Calu3 (cell line): ENCODE measurements around the gene FAM47E. TPM values are rescaled to one million over a fixed set of nuclear protein-coding genes. Genes with fewer than 3 reads are reported as not detected.

ENCODE experiments used
- Bru-seq: library from RNA; stranded (reverse); fragments of 400-500 nt; gene quantifications from one replicate; lab custom pipeline; 2021; lab: Mats Ljungman, UMichigan
- BruChase-seq, 2 experiments: library from RNA; stranded (reverse); fragments of 400-500 nt; gene quantifications; one replicate each; lab custom pipeline; 2021; lab: Mats Ljungman, UMichigan
- BruUV-seq: library from RNA; stranded (reverse); fragments of 400-500 nt; replicated peaks from 2 replicates; lab custom pipeline; 2021; lab: Mats Ljungman, UMichigan
- CTCF ChIA-PET: fragments of 300-600 bp; sonication (Branson Sonifier 250); formaldehyde crosslinking; loops from one replicate; lab custom pipeline; 2022; ENCODE audit warnings: antibody characterized with exemption; lab: Charles Lee
- DNase-seq: peaks from one replicate; pipeline ENCODE4 v3.0.0; 2022
- H3K27ac Mint-ChIP-seq: one replicate; pipeline ENCODE4 v1.8.0; 2022; ENCODE audit warnings: mixed read lengths; ENCODE audit not compliant: unreplicated experiment
- H3K27me3 Mint-ChIP-seq: one replicate; pipeline ENCODE4 v1.8.0; 2022; ENCODE audit warnings: mixed read lengths; ENCODE audit not compliant: unreplicated experiment
- H3K36me3 Mint-ChIP-seq: one replicate; pipeline ENCODE4 v1.8.0; 2022; ENCODE audit warnings: mild to moderate bottlenecking, moderate library complexity, mixed read lengths; ENCODE audit not compliant: insufficient read depth, unreplicated experiment
- H3K4me1 Mint-ChIP-seq: one replicate; pipeline ENCODE4 v1.8.0; 2022; ENCODE audit warnings: mild to moderate bottlenecking, low read depth, mixed read lengths; ENCODE audit not compliant: unreplicated experiment
- H3K4me3 Mint-ChIP-seq: one replicate; pipeline ENCODE4 v1.8.0; 2022; ENCODE audit warnings: mild to moderate bottlenecking, low read depth, moderate library complexity, mixed read lengths; ENCODE audit not compliant: unreplicated experiment
- H3K9me3 Mint-ChIP-seq: one replicate; pipeline ENCODE4 v1.8.0; 2022; ENCODE audit warnings: low read depth, mixed read lengths; ENCODE audit not compliant: unreplicated experiment
- intact Hi-C: fragments of 100-400 bp; cut with micrococcal nuclease; formaldehyde crosslinking; loops from one replicate; pipeline ENCODE4 v1.10.0; 2022; ENCODE audit not compliant: unreplicated experiment
- long read RNA-seq: library from polyadenylated mRNA; stranded (forward); transcript quantifications from one replicate; pipeline ENCODE4 v2.0.0, GENCODE V29; 2022
- total RNA-seq: library from RNA; stranded (reverse); gene quantifications from 2 replicates; pipeline ENCODE4 v1.2.3, GENCODE V29; 2022
- TF ChIP-seq, protein P1 (sequence below): fragments of 200-600 bp; IDR thresholded peaks from one replicate; pipeline ENCODE4 v1.8.0; 2022; ENCODE audit warnings: antibody characterized with exemption; ENCODE audit not compliant: unreplicated experiment

FAM47E gene, protein sequence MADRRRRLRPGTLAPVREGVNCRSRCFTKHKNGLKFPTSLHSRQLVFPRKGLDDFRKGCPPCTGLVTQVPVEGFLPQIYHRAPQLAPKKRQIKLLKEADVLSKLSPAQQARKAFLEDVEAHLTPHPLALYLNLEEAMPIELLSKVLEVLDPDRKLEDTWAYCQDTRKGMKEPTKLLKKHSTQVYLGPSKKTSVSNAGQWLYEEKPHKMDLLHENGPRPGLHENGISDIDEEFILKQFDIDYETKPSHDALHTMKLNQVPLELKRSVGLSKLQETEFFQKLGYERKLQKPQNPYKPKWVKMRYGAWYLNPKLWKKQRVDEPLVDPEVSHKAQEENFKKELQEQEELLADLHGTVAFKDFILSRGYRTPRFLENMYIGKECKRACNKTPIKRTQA
- total RNA-seq: 0.57 and 1.1 TPM in 2 replicates
- percentile 22 among the genes with signal in this experiment for Bru-seq, nascent RNA
- BruChase-seq, experiment 1, labeled RNA remaining after a 6-hour chase: percentile 17 among the genes with signal in this experiment
- percentile 23 among the genes with signal in this experiment for BruChase-seq, experiment 2, labeled RNA remaining after a 2-hour chase
- long read RNA-seq, partial matches to known transcripts: 1 of 7 reads
- long read RNA-seq, other reads (novel, unspliced or antisense): 6 of 7 reads

DNA sequence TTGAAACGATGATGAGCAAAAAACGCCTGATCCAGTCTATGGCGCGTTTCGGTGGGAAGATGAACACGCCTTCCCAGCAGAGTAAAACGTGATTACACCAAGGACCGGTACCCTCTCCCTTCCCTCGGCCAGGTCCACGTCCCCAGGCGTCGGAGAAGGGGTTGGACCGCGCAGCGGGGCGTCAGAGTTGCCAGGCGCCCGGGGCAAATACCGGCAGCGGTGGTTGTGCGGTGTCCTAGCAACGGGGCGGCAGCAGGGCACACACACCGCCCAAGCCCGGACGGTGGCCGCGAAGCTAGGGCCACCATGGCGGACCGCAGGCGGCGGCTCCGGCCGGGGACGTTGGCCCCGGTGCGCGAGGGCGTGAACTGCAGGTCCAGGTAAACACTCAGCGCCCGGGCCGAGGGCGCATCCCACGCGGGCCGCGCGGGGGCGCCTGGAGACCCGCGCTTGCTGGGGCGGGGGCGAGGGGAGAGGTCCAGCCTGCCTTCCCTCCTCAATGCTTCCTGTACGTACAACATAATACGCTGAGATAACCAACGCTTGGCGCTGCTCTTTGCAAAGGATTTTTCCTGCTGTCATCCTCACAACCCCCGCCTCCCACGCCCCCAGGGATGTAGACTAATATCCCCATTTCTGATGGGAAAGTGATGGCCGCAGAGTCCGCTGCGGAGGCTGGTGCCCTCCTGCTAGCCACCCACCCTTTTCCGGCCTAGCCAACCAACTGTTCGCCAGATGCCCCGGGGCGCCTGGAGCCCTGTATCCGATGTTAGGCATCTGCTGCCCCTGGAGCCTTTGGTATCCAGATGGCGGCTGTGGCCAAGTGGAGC, at the start of gene FAM47E:
FAM47E (plus strand) TSS at position 281 of the 830 bp plus-strand sequence; CDS start at position 307, 26 bp downstream.
- TF ChIP-seq, protein P1, sequence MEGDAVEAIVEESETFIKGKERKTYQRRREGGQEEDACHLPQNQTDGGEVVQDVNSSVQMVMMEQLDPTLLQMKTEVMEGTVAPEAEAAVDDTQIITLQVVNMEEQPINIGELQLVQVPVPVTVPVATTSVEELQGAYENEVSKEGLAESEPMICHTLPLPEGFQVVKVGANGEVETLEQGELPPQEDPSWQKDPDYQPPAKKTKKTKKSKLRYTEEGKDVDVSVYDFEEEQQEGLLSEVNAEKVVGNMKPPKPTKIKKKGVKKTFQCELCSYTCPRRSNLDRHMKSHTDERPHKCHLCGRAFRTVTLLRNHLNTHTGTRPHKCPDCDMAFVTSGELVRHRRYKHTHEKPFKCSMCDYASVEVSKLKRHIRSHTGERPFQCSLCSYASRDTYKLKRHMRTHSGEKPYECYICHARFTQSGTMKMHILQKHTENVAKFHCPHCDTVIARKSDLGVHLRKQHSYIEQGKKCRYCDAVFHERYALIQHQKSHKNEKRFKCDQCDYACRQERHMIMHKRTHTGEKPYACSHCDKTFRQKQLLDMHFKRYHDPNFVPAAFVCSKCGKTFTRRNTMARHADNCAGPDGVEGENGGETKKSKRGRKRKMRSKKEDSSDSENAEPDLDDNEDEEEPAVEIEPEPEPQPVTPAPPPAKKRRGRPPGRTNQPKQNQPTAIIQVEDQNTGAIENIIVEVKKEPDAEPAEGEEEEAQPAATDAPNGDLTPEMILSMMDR: peak; percentile 41
- no TSS peak for BruUV-seq
- CTCF ChIA-PET: interaction anchor here (2.0 kb wide), 1 partner anchor 126 kb away, joined by 13 read pairs; no protein-coding TSS in a partner anchor
- peak; percentile 80 for DNase-seq
- H3K4me3 Mint-ChIP-seq: peak within 1 kb of the TSS; percentile 82
- H3K9me3 Mint-ChIP-seq: no peaks in the 10 kb centered on the region
- H3K4me1 Mint-ChIP-seq: peaks cover 9% of the 10 kb centered on the region
- intact Hi-C loops: loop anchor here (5.0 kb wide), 2 partner anchors 69 to 126 kb away; no protein-coding TSS in a partner anchor
- H3K27me3 Mint-ChIP-seq: no peaks in the 10 kb centered on the region
- peaks cover 5% of the 10 kb centered on the region for H3K36me3 Mint-ChIP-seq
- H3K27ac Mint-ChIP-seq: peak within 1 kb of the TSS; percentile 67

DNA sequence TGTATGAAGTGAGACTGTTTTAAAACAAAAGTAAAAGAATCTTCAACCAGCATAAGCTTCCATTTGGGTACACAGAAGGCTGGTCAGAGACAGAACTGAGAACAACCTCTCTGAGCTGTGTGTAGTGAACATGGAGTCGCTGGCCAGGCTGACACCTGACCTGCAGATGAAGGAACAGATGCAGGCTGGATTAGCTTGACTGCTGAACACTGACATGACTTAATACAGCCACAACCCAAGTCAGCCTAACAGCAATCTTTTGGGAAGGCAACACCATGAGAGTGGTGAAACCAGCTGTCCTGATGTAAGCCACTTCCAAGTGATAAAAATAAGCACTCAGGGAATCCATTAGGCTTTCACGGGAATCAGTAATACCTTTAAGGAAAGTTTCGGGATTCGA, 48.0 kb upstream of the FAM47E start:
- TF ChIP-seq, protein P1: no peak
- Mint-ChIP-seq H3K27me3 (no peaks in the 10 kb centered on the region), H3K27ac (no peak overlapping the region), H3K9me3 (no peaks in the 10 kb centered on the region), H3K4me3 (no peak overlapping the region), H3K36me3 (peaks cover 8% of the 10 kb centered on the region), H3K4me1 (peaks cover 29% of the 10 kb centered on the region)
- no peak for DNase-seq
- BruUV-seq: no TSS peak
- CTCF ChIA-PET: no interaction called here
- intact Hi-C loops: no loop called here

DNA sequence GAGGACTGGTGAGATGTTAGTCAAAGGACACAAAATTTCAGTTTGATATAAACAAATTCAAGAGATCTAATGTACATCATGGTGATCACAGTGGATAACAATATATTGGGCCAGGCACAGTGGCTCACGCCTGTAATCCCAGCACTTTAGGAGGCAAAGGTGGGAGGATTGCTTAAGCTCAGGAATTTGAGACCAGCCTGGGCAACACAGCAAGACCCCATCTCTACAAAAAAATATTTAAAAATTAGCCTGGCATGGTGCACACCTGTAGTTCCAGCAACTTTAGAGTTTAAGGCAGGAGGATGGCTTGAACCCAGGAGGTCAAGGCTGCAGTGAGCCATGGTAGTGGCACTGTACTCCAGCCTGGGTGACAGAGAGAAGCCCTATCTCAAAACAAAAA, 46.6 kb upstream of the FAM47E start:
- peaks cover 28% of the 10 kb centered on the region for H3K4me1 Mint-ChIP-seq
- DNase-seq: no peak
- no peaks in the 10 kb centered on the region for H3K27me3 Mint-ChIP-seq
- no peak overlapping the region for H3K27ac Mint-ChIP-seq
- BruUV-seq: no TSS peak
- H3K36me3 Mint-ChIP-seq: peaks cover 6% of the 10 kb centered on the region
- TF ChIP-seq, protein P1: no peak
- no peak overlapping the region for H3K4me3 Mint-ChIP-seq
- intact Hi-C loops: no loop called here
- no peaks in the 10 kb centered on the region for H3K9me3 Mint-ChIP-seq
- CTCF ChIA-PET: no interaction called here

DNA sequence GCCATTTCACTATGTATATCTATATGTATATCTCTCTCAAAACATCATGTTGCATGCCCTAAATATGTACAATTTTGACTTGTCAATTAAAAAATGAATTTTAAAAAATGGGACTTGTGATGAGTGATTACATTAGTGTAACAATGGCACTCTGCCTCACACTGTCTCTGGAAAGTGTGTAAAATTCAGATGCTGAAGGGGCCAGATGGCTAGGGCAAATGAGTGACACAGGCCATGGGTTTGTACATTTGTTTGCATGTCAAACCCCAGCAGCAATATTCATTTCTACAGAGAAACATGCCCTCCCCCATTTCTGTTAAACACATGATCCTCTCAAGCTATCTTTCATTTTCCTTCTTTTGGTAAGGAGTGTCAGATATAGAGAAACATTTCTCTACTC, 46.0 kb upstream of the FAM47E start:
- Mint-ChIP-seq H3K27ac (no peak overlapping the region), H3K27me3 (no peaks in the 10 kb centered on the region), H3K4me1 (peaks cover 25% of the 10 kb centered on the region), H3K36me3 (peaks cover 6% of the 10 kb centered on the region), H3K4me3 (no peak overlapping the region), H3K9me3 (no peaks in the 10 kb centered on the region)
- DNase-seq: no peak
- CTCF ChIA-PET: no interaction called here
- BruUV-seq: no TSS peak
- TF ChIP-seq, protein P1: no peak
- intact Hi-C loops: no loop called here
